ENCODE data around the gene ARHGEF40. TPM values are rescaled to one million over a fixed set of nuclear protein-coding genes. Genes with fewer than 3 reads are reported as not detected.

Gene ARHGEF40
- total RNA-seq, 1 experiment from 2014 or later = 74.2 TPM

DNA sequence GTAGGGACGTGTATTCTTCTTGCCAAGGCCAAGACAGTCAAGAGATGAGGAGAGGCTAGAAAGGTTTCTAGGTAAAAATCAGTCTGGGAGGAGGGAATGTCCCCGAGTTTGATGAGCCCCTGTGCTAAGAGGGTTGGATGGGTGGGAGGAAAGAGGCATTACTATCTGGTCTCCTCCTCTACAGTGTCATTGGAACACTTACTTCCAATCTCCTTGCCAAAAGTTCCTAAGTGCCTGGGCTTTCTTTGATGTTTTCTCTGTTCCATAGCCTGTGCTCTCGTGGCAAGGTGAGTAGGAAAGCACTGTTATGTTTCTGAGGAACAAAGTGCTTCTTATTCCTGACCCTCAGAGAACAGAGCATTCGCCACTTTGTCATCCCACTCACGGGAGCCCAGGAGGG, 35.4 kb upstream of the ARHGEF40 start, which contains the start of gene RNASE13:
Gene RNASE13, minus strand, starts transcription at position 101 of the 400 bp plus-strand sequence. CDS start 519 bp downstream, outside the sequence.
- CTCF ChIA-PET = interaction anchor here (12.2 kb wide), 1 partner anchor 20 kb away, joined by 104 read pairs; no protein-coding TSS in a partner anchor

GRCh38 chr14:21036751-21037150, 33.4 kb upstream of the ARHGEF40 start:
- CTCF ChIA-PET = interaction anchor here (0.6 to 12.2 kb wide), 3 partner anchors 22 to 75 kb away, joined by 3 to 104 read pairs (median 5); partner anchors contain the start of gene SLC39A2
- Mint-ChIP-seq H3K27ac (no peak overlapping the region), H3K4me1 (peaks cover 26% of the 10 kb centered on the region), H3K4me3 (no peak overlapping the region), H3K27me3 (ENCODE audit: low read depth) (peaks cover 3% of the 10 kb centered on the region; the same call in 1 of the 2 replicates), H3K36me3 (no peaks in the 10 kb centered on the region), H3K9me3 (no peaks in the 10 kb centered on the region)
- TF ChIP-seq, protein P1, sequence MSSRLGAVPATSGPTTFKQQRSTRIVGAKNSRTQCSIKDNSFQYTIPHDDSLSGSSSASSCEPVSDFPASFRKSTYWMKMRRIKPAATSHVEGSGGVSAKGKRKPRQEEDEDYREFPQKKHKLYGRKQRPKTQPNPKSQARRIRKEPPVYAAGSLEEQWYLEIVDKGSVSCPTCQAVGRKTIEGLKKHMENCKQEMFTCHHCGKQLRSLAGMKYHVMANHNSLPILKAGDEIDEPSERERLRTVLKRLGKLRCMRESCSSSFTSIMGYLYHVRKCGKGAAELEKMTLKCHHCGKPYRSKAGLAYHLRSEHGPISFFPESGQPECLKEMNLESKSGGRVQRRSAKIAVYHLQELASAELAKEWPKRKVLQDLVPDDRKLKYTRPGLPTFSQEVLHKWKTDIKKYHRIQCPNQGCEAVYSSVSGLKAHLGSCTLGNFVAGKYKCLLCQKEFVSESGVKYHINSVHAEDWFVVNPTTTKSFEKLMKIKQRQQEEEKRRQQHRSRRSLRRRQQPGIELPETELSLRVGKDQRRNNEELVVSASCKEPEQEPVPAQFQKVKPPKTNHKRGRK (CRISPR knock-in tag; IDR thresholded peaks at IDR 0.05; ENCODE audit: borderline replicate concordance) = no peak
- TF ChIP-seq, protein P2, sequence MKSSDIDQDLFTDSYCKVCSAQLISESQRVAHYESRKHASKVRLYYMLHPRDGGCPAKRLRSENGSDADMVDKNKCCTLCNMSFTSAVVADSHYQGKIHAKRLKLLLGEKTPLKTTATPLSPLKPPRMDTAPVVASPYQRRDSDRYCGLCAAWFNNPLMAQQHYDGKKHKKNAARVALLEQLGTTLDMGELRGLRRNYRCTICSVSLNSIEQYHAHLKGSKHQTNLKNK (CRISPR knock-in tag; IDR thresholded peaks at IDR 0.05) = no peak
- TF ChIP-seq CBFB (CRISPR knock-in tag; IDR thresholded peaks at IDR 0.05; ENCODE audit: low read depth) (no peak), TEAD4 (CRISPR knock-in tag; IDR thresholded peaks at IDR 0.05) (no peak), SOX15 (CRISPR knock-in tag; IDR thresholded peaks at IDR 0.05) (no peak), MXD4 (CRISPR knock-in tag; IDR thresholded peaks at IDR 0.05; ENCODE audit: borderline replicate concordance) (no peak), CREM (CRISPR knock-in tag; IDR thresholded peaks at IDR 0.05) (no peak), ELF4 (CRISPR knock-in tag; IDR thresholded peaks at IDR 0.05; ENCODE audit: low read depth) (no peak)
- TF ChIP-seq, protein P3, sequence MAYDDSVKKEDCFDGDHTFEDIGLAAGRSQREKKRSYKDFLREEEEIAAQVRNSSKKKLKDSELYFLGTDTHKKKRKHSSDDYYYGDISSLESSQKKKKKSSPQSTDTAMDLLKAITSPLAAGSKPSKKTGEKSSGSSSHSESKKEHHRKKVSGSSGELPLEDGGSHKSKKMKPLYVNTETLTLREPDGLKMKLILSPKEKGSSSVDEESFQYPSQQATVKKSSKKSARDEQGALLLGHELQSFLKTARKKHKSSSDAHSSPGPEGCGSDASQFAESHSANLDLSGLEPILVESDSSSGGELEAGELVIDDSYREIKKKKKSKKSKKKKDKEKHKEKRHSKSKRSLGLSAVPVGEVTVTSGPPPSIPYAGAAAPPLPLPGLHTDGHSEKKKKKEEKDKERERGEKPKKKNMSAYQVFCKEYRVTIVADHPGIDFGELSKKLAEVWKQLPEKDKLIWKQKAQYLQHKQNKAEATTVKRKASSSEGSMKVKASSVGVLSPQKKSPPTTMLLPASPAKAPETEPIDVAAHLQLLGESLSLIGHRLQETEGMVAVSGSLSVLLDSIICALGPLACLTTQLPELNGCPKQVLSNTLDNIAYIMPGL (CRISPR knock-in tag; IDR thresholded peaks at IDR 0.05) = no peak
- POLR2A ChIA-PET = no interaction called here
- ATAC-seq (no peak), DNase-seq (ENCODE audit: low spot score) (no peak)

More for the DNA sequence above, 35.4 kb upstream of the ARHGEF40 start, which contains the start of gene RNASE13:
- H3K9me3 Mint-ChIP-seq = no peaks in the 10 kb centered on the region
- ATAC-seq = no peak
- H3K27ac Mint-ChIP-seq = no peak within 1 kb of the TSS
- no peaks in the 10 kb centered on the region for H3K36me3 Mint-ChIP-seq
- POLR2A ChIA-PET = no interaction called here
- no peak for DNase-seq (ENCODE audit: low spot score)
- TF ChIP-seq CREM (CRISPR knock-in tag; IDR thresholded peaks at IDR 0.05) (no peak), CREB1 (CRISPR knock-in tag; IDR thresholded peaks at IDR 0.05) (no peak), GRHL2 (CRISPR knock-in tag; IDR thresholded peaks at IDR 0.05; ENCODE audit: insufficient replicate concordance, severe bottlenecking) (no peak), GTF2I (CRISPR knock-in tag; conservative IDR thresholded peaks at IDR 0.05) (no peak)
- TF ChIP-seq, protein P4, sequence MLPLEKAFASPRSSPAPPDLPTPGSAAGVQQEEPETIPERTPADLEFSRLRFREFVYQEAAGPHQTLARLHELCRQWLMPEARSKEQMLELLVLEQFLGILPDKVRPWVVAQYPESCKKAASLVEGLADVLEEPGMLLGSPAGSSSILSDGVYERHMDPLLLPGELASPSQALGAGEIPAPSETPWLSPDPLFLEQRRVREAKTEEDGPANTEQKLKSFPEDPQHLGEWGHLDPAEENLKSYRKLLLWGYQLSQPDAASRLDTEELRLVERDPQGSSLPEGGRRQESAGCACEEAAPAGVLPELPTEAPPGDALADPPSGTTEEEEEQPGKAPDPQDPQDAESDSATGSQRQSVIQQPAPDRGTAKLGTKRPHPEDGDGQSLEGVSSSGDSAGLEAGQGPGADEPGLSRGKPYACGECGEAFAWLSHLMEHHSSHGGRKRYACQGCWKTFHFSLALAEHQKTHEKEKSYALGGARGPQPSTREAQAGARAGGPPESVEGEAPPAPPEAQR (CRISPR knock-in tag; IDR thresholded peaks at IDR 0.05) = no peak
- no peak within 1 kb of the TSS for H3K4me3 Mint-ChIP-seq
- H3K4me1 Mint-ChIP-seq = peaks cover 17% of the 10 kb centered on the region
- peaks cover 8% of the 10 kb centered on the region for H3K27me3 Mint-ChIP-seq (ENCODE audit: low read depth)

DNA sequence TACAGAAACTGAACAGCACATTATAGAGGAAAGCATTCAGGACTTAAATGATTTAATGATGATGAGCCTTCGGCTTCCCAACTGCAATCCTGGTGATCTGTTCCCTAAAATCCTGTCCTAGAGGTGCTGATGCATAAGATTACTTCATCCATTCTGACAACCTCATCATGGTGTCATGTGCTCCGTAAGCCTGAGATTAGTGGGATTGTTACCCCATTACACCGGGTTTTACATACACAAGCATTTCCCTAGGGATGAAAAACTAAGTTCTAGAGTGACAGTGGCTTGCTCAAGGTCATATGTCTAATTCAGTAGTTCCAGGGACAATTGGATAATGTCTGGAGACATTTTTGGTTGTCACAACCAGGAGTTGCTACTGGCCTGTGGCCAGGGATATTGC, 32.9 kb upstream of the ARHGEF40 start:
- no peaks in the 10 kb centered on the region for H3K9me3 Mint-ChIP-seq
- no peak overlapping the region for H3K27ac Mint-ChIP-seq
- peaks cover 26% of the 10 kb centered on the region for H3K4me1 Mint-ChIP-seq
- ChIA-PET POLR2A (no interaction called here), CTCF (interaction anchor here (0.6 to 12.2 kb wide), 2 partner anchors 22 to 76 kb away, joined by 5 to 104 read pairs; no protein-coding TSS in a partner anchor)
- no peaks in the 10 kb centered on the region for H3K36me3 Mint-ChIP-seq
- no peak for DNase-seq (ENCODE audit: low spot score)
- H3K4me3 Mint-ChIP-seq = no peak overlapping the region
- ATAC-seq = no peak
- peaks cover 3% of the 10 kb centered on the region; the same call in 1 of the 2 replicates for H3K27me3 Mint-ChIP-seq (ENCODE audit: low read depth)
- TF ChIP-seq, protein P5, sequence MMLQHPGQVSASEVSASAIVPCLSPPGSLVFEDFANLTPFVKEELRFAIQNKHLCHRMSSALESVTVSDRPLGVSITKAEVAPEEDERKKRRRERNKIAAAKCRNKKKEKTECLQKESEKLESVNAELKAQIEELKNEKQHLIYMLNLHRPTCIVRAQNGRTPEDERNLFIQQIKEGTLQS (CRISPR knock-in tag; conservative IDR thresholded peaks at IDR 0.05) = no peak
- TF ChIP-seq, protein P4 (CRISPR knock-in tag; IDR thresholded peaks at IDR 0.05) = no peak
- no peak for TF ChIP-seq ETV6 (CRISPR knock-in tag; IDR thresholded peaks at IDR 0.05)
- no peak for TF ChIP-seq TP53 (CRISPR knock-in tag; IDR thresholded peaks at IDR 0.05)
- TF ChIP-seq SOX15 (CRISPR knock-in tag; IDR thresholded peaks at IDR 0.05) = no peak
- TF ChIP-seq GRHL2 (CRISPR knock-in tag; IDR thresholded peaks at IDR 0.05; ENCODE audit: insufficient replicate concordance, severe bottlenecking) = no peak
- TF ChIP-seq ZNF671 (CRISPR knock-in tag; IDR thresholded peaks at IDR 0.05) = no peak
- TF ChIP-seq SMAD4 (CRISPR knock-in tag; IDR thresholded peaks at IDR 0.05) = no peak
- no peak for TF ChIP-seq ZBTB21 (CRISPR knock-in tag; IDR thresholded peaks at IDR 0.05; ENCODE audit: borderline replicate concordance)
- TF ChIP-seq ELF4 (CRISPR knock-in tag; IDR thresholded peaks at IDR 0.05; ENCODE audit: low read depth) = no peak
- TF ChIP-seq, protein P6, sequence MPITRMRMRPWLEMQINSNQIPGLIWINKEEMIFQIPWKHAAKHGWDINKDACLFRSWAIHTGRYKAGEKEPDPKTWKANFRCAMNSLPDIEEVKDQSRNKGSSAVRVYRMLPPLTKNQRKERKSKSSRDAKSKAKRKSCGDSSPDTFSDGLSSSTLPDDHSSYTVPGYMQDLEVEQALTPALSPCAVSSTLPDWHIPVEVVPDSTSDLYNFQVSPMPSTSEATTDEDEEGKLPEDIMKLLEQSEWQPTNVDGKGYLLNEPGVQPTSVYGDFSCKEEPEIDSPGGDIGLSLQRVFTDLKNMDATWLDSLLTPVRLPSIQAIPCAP (CRISPR knock-in tag; IDR thresholded peaks at IDR 0.05) = no peak
- no peak for TF ChIP-seq NFATC4 (CRISPR knock-in tag; IDR thresholded peaks at IDR 0.05)
- no peak for TF ChIP-seq TEAD4 (CRISPR knock-in tag; IDR thresholded peaks at IDR 0.05)
- no peak for TF ChIP-seq MXD4 (CRISPR knock-in tag; IDR thresholded peaks at IDR 0.05; ENCODE audit: borderline replicate concordance)
- TF ChIP-seq, protein P7, sequence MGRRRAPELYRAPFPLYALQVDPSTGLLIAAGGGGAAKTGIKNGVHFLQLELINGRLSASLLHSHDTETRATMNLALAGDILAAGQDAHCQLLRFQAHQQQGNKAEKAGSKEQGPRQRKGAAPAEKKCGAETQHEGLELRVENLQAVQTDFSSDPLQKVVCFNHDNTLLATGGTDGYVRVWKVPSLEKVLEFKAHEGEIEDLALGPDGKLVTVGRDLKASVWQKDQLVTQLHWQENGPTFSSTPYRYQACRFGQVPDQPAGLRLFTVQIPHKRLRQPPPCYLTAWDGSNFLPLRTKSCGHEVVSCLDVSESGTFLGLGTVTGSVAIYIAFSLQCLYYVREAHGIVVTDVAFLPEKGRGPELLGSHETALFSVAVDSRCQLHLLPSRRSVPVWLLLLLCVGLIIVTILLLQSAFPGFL (CRISPR knock-in tag; IDR thresholded peaks at IDR 0.05; ENCODE audit: borderline replicate concordance) = no peak

Data from WTC11 (cell line).